Stomach smooth muscle (tissue), 2 donors: ENCODE results near the gene POLR3C.
"Not testable (repeated sequence)": the region's sequence is repeated elsewhere in the genome, so short reads cannot be mapped to it uniquely, and the experiment has no call there.

ENCODE experiments used
- H3K27ac ChIP-seq: one replicate; pipeline ENCODE4 v1.7.0; 2013; ENCODE audit warnings: mild to moderate bottlenecking, low read length, inconsistent platforms
- H3K27me3 ChIP-seq, 2 donors: one replicate each; pipeline ENCODE4 v1.7.0; 2013; ENCODE audit warnings: low read length in 2 of 2; ENCODE audit not compliant: insufficient read depth in 2 of 2, control insufficient read depth in 1 of 2
- H3K36me3 ChIP-seq, 2 donors: one replicate each; pipeline ENCODE4 v1.7.0; 2013; ENCODE audit warnings: low read length in 2 of 2; ENCODE audit not compliant: control insufficient read depth in 2 of 2, insufficient read depth in 2 of 2
- H3K4me1 ChIP-seq: one replicate; pipeline ENCODE4 v1.7.0; 2013; ENCODE audit warnings: low read length; ENCODE audit not compliant: control insufficient read depth, insufficient read depth
- H3K4me3 ChIP-seq, 2 donors: one replicate each; pipeline ENCODE4 v1.7.0; 2013; ENCODE audit warnings: low read length in 2 of 2
- H3K9ac ChIP-seq, 2 donors: one replicate each; pipeline ENCODE4 v1.7.0; 2013; ENCODE audit warnings: low read length in 2 of 2, mild to moderate bottlenecking in 1 of 2
- H3K9me3 ChIP-seq, 2 donors: one replicate each; pipeline ENCODE4 v1.7.0; 2013; ENCODE audit warnings: low read length in 2 of 2; ENCODE audit not compliant: control insufficient read depth in 2 of 2
- donor health status: healthy.
- donor health status: Pancreatic carcinoma.

The POLR3C gene

GRCh38 chr1:145822779-145823331, 1.1 kb upstream of the POLR3C start:
- not testable (repeated sequence) for H3K27me3 ChIP-seq, H3K4me3 ChIP-seq, H3K9me3 ChIP-seq, H3K4me1 ChIP-seq, H3K27ac ChIP-seq, H3K9ac ChIP-seq
- peaks cover 11 to 12% of the 10 kb centered on the region in 2 donors for H3K36me3 ChIP-seq

DNA sequence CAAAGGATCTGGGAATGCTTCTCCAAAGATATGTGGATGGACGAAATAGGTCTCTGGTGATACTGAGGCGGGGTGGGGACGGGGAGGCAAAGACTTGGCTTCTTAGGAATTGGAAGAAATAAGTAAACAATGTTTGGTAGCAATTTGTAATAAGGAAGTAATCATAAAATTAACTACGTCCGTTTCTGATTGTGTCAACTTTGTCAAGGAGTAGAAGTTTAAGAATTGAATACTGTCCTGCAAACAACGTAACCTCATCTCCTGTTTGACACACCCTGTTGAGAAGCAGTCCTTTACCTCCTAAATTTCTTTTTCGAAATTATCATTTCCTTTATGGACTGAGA, 471 bp downstream of the POLR3C start:
- Histone ChIP-seq H3K4me3 (peak overlapping the region; percentile 92 to 99), H3K9ac (peak overlapping the region; percentile 92 to 96), H3K27ac (peak overlapping the region; percentile 89), H3K4me1 (no peaks in the 10 kb centered on the region), H3K9me3 (no peaks in the 10 kb centered on the region), H3K27me3 (no peaks in the 10 kb centered on the region), H3K36me3 (peaks cover 26 to 27% of the 10 kb centered on the region in 2 donors)

GRCh38 chr1:145826030-145826429, 2.0 kb downstream of the POLR3C start:
- Histone ChIP-seq H3K9me3 (no peaks in the 10 kb centered on the region), H3K36me3 (peaks cover 29 to 33% of the 10 kb centered on the region in 2 donors), H3K27ac (no peak overlapping the region), H3K27me3 (no peaks in the 10 kb centered on the region), H3K9ac (no peak overlapping the region), H3K4me1 (no peaks in the 10 kb centered on the region), H3K4me3 (no peak overlapping the region)

DNA sequence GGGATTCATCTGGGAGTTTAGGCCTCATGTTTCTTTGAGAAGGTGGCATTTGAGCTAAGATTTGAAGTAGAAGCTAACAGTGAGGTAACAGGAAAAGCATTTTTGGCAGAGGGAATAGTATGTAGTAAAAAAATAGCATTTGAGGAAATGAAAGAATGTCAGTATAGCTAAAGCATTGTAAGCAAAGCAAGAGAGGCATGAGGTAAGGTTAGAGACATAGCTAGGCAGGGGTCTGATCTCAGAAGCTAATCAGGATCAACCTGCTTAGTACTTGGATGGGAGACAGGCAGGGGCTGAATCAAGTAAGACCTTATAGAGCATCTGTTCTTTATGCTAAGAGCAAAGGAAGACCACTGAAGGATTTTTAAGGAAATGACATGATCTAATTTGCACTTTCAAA, 4.0 kb downstream of the POLR3C start:
- H3K9me3 ChIP-seq, result no peaks in the 10 kb centered on the region
- H3K4me3 ChIP-seq, result no peak overlapping the region
- H3K27me3 ChIP-seq, result no peaks in the 10 kb centered on the region
- peaks cover 35 to 46% of the 10 kb centered on the region in 2 donors for H3K36me3 ChIP-seq
- no peak overlapping the region for H3K9ac ChIP-seq
- no peaks in the 10 kb centered on the region for H3K4me1 ChIP-seq
- H3K27ac ChIP-seq, result no peak overlapping the region

GRCh38 chr1:145828367-145829026, 4.5 kb downstream of the POLR3C start:
- no peaks in the 10 kb centered on the region for H3K27me3 ChIP-seq
- H3K27ac ChIP-seq, result no peak overlapping the region
- no peaks in the 10 kb centered on the region for H3K4me1 ChIP-seq
- H3K9me3 ChIP-seq, result no peaks in the 10 kb centered on the region
- H3K36me3 ChIP-seq, result peaks cover 41 to 51% of the 10 kb centered on the region in 2 donors
- no peak overlapping the region for H3K9ac ChIP-seq
- no peak overlapping the region for H3K4me3 ChIP-seq

DNA sequence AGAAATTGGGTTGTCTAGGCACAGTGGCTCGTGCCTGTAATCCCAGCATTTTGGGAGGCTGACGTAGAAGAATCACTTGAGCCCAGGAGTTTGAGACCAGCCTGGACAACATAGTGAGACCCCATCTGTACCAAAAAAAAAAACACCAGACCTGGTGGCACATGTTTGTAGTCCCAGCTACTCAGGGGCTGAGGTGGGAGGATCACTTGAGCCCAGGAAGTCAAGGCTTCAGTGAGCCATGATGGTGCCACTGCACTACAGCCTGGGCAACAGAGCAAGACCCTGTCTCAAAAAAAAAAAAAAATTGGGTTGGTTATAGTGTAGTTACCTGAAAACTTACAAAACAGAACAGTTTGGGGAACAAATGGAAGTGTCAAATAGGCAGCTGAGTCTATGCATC, 6.8 kb downstream of the POLR3C start:
- H3K4me3 ChIP-seq, H3K27me3 ChIP-seq, H3K9me3 ChIP-seq, H3K9ac ChIP-seq, H3K4me1 ChIP-seq, H3K27ac ChIP-seq: not testable (repeated sequence)
- peaks cover 55 to 57% of the 10 kb centered on the region in 2 donors for H3K36me3 ChIP-seq

GRCh38 chr1:145837656-145838055, 13.7 kb downstream of the POLR3C start:
- H3K27ac ChIP-seq, result no peak overlapping the region

GRCh38 chr1:145843031-145843430, 19.0 kb downstream of the POLR3C start:
- Histone ChIP-seq H3K9me3 (no peaks in the 10 kb centered on the region), H3K9ac (no peak overlapping the region), H3K4me3 (no peak overlapping the region), H3K4me1 (peaks cover 10% of the 10 kb centered on the region), H3K27ac (no peak overlapping the region), H3K36me3 (peaks cover 30 to 32% of the 10 kb centered on the region in 2 donors), H3K27me3 (no peaks in the 10 kb centered on the region)

More at GRCh38 chr1:145837656-145838055, 13.7 kb downstream of the POLR3C start:
- Histone ChIP-seq H3K9me3 (no peaks in the 10 kb centered on the region), H3K9ac (no peak overlapping the region), H3K27me3 (no peaks in the 10 kb centered on the region), H3K4me3 (no peak overlapping the region), H3K4me1 (no peaks in the 10 kb centered on the region), H3K36me3 (peaks cover 54 to 68% of the 10 kb centered on the region in 2 donors)

DNA sequence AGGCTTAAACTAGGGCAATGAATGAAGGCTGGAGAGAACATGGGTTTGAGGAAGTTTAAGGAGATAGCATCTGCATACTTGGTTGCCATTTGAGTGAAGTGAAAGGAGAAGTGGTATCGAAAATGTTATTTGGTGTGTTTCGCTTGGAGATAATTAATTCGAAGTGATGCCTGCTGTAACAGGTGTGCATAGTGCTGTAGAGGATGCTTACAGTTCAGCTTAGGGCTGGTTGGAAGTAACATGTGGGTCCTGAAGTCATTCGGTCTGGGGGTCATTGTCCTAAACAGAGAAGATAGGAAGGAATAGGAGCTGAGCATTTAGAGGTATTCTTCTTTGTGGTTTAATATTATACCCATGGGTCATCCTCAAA, 21.1 kb downstream of the POLR3C start:
- Histone ChIP-seq H3K36me3 (peaks cover 23 to 39% of the 10 kb centered on the region in 2 donors), H3K4me3 (peak overlapping the region; percentile 81 to 82), H3K9ac (peak overlapping the region; percentile 70 to 80), H3K4me1 (peaks cover 10% of the 10 kb centered on the region), H3K27ac (peak overlapping the region; percentile 60), H3K9me3 (no peaks in the 10 kb centered on the region), H3K27me3 (no peaks in the 10 kb centered on the region)

DNA sequence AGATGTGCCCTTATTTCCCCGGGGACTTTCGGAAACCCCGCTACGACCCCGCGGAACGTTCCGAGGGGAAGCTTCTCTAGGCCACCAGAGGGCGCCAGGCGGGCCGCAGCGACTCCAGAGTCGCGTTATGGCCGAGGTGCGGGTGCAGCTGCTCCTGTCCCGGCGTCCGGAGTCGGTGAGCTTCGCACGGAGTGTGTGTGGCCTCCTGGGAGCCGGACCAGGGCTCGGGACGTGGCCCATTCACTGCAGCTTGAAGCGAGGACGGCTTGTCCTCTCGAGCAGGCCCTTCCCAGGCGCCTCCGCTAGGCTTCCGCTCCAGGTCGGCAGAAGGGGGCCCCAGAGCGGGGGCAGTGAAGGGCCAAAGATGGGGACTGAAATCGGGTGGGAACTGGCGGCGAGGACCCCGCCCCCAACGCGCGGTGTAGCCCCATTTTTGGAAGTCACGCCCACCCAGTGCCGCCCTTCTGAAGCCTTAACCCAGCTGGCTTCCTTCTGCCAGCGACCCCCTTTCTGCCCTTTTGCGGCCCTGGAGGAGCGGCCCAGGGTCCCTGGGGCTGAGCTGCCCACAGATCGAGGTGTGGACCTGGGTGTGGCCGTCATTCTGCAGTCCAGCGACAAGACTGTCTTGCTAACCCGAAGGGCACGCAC, 21.6 kb downstream of the POLR3C start, which contains the start of gene NUDT17:
TSS of gene NUDT17 (plus strand) at position 117 of the 648 bp plus-strand sequence. CDS start at position 128, 11 bp downstream.
- H3K9ac ChIP-seq, result peak within 1 kb of the TSS; percentile 70 to 80
- peak within 1 kb of the TSS; percentile 81 to 82 for H3K4me3 ChIP-seq
- peaks cover 12% of the 10 kb centered on the region for H3K4me1 ChIP-seq
- H3K27me3 ChIP-seq, result no peaks in the 10 kb centered on the region
- H3K27ac ChIP-seq, result peak within 1 kb of the TSS; percentile 60
- no peaks in the 10 kb centered on the region for H3K9me3 ChIP-seq
- H3K36me3 ChIP-seq, result peaks cover 27 to 43% of the 10 kb centered on the region in 2 donors

DNA sequence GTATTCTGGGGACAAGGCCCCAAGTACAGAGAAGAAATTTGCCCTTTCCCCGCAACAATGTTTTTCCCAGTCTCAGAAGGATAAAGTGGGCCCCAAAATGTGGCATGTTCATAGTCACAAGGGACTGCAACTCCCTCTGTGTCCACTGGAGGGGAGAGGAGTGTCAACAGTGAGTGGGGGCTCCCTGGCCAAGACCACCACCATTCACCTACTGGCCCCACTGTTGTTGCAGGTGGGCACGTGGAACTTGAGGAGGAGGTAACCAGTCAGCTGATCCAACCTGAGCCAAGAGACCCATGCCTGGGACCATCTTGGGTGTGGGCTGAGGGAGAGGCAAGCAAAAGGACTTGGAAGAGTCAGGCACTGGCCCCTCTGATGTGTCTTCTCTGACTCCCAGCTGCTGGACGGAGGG, 22.2 kb downstream of the POLR3C start:
- H3K27ac ChIP-seq, result peak overlapping the region; percentile 60
- no peaks in the 10 kb centered on the region for H3K9me3 ChIP-seq
- peak overlapping the region; percentile 81 to 82 for H3K4me3 ChIP-seq
- peaks cover 12% of the 10 kb centered on the region for H3K4me1 ChIP-seq
- peaks cover 27 to 42% of the 10 kb centered on the region in 2 donors for H3K36me3 ChIP-seq
- H3K9ac ChIP-seq, result peak overlapping the region; percentile 70 to 80
- no peaks in the 10 kb centered on the region for H3K27me3 ChIP-seq
